Panc1 (cell line): ENCODE results near the gene CTTNBP2NL.

Experiments
- POLR2AphosphoS5 ChIP-seq: IDR thresholded peaks from 2 replicates; pipeline ENCODE4 v1.6.1; 2012; ENCODE audit warnings: mild to moderate bottlenecking, low read depth, low read length, moderate library complexity
- SIN3A ChIP-seq: IDR thresholded peaks from 2 replicates; pipeline ENCODE4 v1.6.1; 2012; ENCODE audit warnings: low read depth, mild to moderate bottlenecking, low read length, moderate library complexity, borderline replicate concordance; ENCODE audit not compliant: insufficient read depth
- TCF7L2 ChIP-seq: IDR thresholded peaks from 2 replicates; pipeline ENCODE4 v1.6.1; 2011; ENCODE audit warnings: mild to moderate bottlenecking, low read depth, low read length, inconsistent platforms
- TF ChIP-seq, protein P1 (sequence below): fragments of 450-650 bp; IDR thresholded peaks from 2 replicates; pipeline ENCODE4 v1.5.1; 2017; ENCODE audit warnings: mild to moderate bottlenecking

DNA sequence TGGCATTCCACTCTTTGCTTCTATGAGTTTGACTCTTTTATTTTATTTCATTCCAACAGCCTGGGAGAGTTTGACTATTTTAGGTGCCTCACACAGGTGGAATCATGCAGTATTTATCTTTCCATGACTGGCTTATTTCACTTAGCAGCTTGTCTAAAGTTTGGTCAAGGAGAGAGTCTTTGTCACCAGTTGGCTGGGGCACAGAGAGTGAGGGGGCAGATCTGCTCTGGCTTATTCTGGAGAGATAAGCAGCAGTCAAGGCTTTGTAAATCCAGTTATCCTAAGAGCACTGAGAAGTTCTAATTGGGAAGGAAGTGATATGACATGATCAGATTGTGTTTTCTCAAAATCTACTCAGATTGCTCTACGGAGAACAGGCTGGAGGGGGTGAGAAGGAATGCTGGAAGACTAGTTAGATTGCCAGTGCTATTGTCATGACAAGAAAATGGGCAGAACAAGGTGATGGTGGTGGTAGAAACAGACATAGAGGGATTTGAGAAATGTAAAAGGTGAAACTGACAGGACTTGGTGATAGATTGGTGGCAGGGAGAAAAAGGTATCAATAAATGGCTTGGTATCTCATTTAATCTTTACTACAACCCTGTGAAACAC lies 12.1 kb upstream of the CTTNBP2NL start:
- TF ChIP-seq, protein P1, sequence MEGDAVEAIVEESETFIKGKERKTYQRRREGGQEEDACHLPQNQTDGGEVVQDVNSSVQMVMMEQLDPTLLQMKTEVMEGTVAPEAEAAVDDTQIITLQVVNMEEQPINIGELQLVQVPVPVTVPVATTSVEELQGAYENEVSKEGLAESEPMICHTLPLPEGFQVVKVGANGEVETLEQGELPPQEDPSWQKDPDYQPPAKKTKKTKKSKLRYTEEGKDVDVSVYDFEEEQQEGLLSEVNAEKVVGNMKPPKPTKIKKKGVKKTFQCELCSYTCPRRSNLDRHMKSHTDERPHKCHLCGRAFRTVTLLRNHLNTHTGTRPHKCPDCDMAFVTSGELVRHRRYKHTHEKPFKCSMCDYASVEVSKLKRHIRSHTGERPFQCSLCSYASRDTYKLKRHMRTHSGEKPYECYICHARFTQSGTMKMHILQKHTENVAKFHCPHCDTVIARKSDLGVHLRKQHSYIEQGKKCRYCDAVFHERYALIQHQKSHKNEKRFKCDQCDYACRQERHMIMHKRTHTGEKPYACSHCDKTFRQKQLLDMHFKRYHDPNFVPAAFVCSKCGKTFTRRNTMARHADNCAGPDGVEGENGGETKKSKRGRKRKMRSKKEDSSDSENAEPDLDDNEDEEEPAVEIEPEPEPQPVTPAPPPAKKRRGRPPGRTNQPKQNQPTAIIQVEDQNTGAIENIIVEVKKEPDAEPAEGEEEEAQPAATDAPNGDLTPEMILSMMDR, result no peak
- no peak for TF ChIP-seq POLR2AphosphoS5
- TF ChIP-seq TCF7L2, result no peak
- TF ChIP-seq SIN3A, result no peak
